ENCODE measurements around the gene DAND5.
A peak's percentile ranks its signal among the peaks of the same experiment; 100 is the strongest.

Gene DAND5

GRCh38 chr19:12994701-12995595 is 25.6 kb downstream of the DAND5 start, which contains the start of gene NFIX:
Gene NFIX (plus strand): TSS chr19:12995475. CDS start chr19:12995838, 363 bp downstream.
- DNase-seq (ENCODE audit: low spot score) = peak; percentile 60

GRCh38 chr19:12995596-12996405 is 26.4 kb downstream of the DAND5 start:
- no peak for DNase-seq (ENCODE audit: low spot score)

- DNase-seq (ENCODE audit: low spot score) = no peak
These were observed 27.2 kb downstream of the DAND5 start for GRCh38 chr19:12996406-12997094.

GRCh38 chr19:12997179-12997966 is 28.0 kb downstream of the DAND5 start:
- no peak for DNase-seq (ENCODE audit: low spot score)

- no peak for DNase-seq (ENCODE audit: low spot score)
These were observed 28.9 kb downstream of the DAND5 start for GRCh38 chr19:12997967-12998940.

GRCh38 chr19:13001166-13001501 is 31.8 kb downstream of the DAND5 start:
- no peak for DNase-seq (ENCODE audit: low spot score)

- no peak for DNase-seq (ENCODE audit: low spot score)
These were observed 32.3 kb downstream of the DAND5 start for GRCh38 chr19:13001502-13002165.

GRCh38 chr19:13002166-13002898 is 33.0 kb downstream of the DAND5 start:
- DNase-seq (ENCODE audit: low spot score) = no peak

GRCh38 chr19:13003081-13003480 is 33.7 kb downstream of the DAND5 start:
- no peak for DNase-seq (ENCODE audit: low spot score)

GRCh38 chr19:13004273-13004672 is 34.9 kb downstream of the DAND5 start:
- DNase-seq (ENCODE audit: low spot score) = no peak

- DNase-seq (ENCODE audit: low spot score) = no peak
These were observed 35.9 kb downstream of the DAND5 start for GRCh38 chr19:13005253-13005652.

- no peak for DNase-seq (ENCODE audit: low spot score)
These were observed 36.5 kb downstream of the DAND5 start for GRCh38 chr19:13005861-13006370.

GRCh38 chr19:13006431-13007281 is 37.3 kb downstream of the DAND5 start:
- no peak for DNase-seq (ENCODE audit: low spot score)

- no peak for DNase-seq (ENCODE audit: low spot score)
These were observed 38.1 kb downstream of the DAND5 start for GRCh38 chr19:13007292-13008045.

- DNase-seq (ENCODE audit: low spot score) = no peak
These were observed 39.8 kb downstream of the DAND5 start for GRCh38 chr19:13008926-13009787.
